BE2C (cell line): ENCODE data around the gene HEATR1.
A peak's percentile ranks its signal among the peaks of the same experiment; 100 is the strongest.

Source experiments
- DNase-seq: peaks from one replicate; pipeline ENCODE4 v3.0.0-alpha.2; 2020
- H3K27me3 ChIP-seq: fragments of 250-450 bp; sonication (Bioruptor Pico); 2 replicates; pipeline ENCODE4 v1.5.1; 2020; ENCODE audit warnings: mild to moderate bottlenecking
- H3K36me3 ChIP-seq: fragments of 250-450 bp; sonication (Bioruptor Pico); 2 replicates; pipeline ENCODE4 v1.5.1; 2020; ENCODE audit warnings: mild to moderate bottlenecking
- H3K4me1 ChIP-seq: fragments of 250-450 bp; sonication (Bioruptor Pico); 2 replicates; pipeline ENCODE4 v1.5.1; 2020
- H3K4me3 ChIP-seq: 2 replicates; pipeline ENCODE4 v1.5.1; 2011; ENCODE audit warnings: low read depth, low read length
- H3K9me3 ChIP-seq: fragments of 250-450 bp; sonication (Bioruptor Pico); 2 replicates; pipeline ENCODE4 v1.5.1; 2020
- TF ChIP-seq, protein P1 (sequence below): IDR thresholded peaks from 2 replicates; pipeline ENCODE4 v1.5.1; 2012; ENCODE audit warnings: mild to moderate bottlenecking, low read depth, low read length

The HEATR1 gene

DNA sequence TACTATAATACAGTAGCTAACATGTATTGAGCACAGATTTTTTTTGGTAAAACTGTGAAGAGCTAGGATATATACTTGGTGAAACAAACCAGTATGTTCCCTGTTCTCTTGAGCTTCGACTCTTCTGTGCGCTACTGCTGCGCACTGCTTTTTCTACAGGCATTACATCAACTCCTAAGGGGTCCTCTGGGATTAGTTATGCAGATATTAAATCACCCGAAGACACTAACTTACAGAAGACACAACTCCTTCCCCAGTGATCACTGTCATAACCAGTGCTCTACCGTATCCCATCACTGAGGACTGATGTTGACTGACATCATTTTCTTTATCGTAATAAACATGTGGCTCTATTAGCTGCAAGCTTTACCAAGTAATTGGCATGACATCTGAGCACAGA lies 55.9 kb downstream of the HEATR1 start:
- H3K36me3 ChIP-seq, result peaks cover 77% of the 10 kb centered on the region
- no peaks in the 10 kb centered on the region for H3K27me3 ChIP-seq
- no peak for DNase-seq

DNA sequence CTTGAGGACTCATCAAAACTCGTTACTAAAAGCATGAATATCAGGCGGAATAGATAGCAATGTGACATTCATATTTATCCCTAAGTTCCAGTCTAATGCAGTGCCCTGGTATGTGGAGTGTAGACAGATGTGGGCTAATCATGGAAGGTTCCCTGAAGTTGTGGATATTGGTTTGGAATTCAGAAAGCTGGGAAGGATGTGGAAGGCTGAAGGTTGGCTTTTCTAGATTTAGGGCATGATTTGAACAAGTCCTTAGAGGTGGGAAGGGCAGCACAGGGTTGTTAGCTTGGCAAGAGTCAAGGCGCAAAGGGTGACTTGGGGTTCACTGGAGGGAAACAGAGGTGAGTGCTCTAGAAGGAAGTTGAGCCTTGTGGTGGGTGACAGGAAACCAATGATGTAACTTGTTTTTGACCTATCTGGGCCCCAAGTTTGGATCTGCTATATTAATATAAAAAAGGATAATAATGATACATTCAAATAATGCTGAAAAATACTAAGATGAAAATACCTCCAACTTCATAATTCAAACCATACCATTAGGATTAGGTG lies 58.6 kb downstream of the HEATR1 start:
- no peak for DNase-seq
- Histone ChIP-seq H3K27me3 (no peaks in the 10 kb centered on the region), H3K36me3 (peaks cover 58% of the 10 kb centered on the region), H3K4me1 (no peaks in the 10 kb centered on the region), H3K4me3 (no peak overlapping the region), H3K9me3 (no peaks in the 10 kb centered on the region)
- TF ChIP-seq, protein P1, sequence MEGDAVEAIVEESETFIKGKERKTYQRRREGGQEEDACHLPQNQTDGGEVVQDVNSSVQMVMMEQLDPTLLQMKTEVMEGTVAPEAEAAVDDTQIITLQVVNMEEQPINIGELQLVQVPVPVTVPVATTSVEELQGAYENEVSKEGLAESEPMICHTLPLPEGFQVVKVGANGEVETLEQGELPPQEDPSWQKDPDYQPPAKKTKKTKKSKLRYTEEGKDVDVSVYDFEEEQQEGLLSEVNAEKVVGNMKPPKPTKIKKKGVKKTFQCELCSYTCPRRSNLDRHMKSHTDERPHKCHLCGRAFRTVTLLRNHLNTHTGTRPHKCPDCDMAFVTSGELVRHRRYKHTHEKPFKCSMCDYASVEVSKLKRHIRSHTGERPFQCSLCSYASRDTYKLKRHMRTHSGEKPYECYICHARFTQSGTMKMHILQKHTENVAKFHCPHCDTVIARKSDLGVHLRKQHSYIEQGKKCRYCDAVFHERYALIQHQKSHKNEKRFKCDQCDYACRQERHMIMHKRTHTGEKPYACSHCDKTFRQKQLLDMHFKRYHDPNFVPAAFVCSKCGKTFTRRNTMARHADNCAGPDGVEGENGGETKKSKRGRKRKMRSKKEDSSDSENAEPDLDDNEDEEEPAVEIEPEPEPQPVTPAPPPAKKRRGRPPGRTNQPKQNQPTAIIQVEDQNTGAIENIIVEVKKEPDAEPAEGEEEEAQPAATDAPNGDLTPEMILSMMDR, result no peak

More for the DNA sequence above, 55.9 kb downstream of the HEATR1 start:
- no peak overlapping the region for H3K4me3 ChIP-seq
- no peaks in the 10 kb centered on the region for H3K9me3 ChIP-seq
- TF ChIP-seq, protein P1, result no peak
- H3K4me1 ChIP-seq, result no peaks in the 10 kb centered on the region

DNA sequence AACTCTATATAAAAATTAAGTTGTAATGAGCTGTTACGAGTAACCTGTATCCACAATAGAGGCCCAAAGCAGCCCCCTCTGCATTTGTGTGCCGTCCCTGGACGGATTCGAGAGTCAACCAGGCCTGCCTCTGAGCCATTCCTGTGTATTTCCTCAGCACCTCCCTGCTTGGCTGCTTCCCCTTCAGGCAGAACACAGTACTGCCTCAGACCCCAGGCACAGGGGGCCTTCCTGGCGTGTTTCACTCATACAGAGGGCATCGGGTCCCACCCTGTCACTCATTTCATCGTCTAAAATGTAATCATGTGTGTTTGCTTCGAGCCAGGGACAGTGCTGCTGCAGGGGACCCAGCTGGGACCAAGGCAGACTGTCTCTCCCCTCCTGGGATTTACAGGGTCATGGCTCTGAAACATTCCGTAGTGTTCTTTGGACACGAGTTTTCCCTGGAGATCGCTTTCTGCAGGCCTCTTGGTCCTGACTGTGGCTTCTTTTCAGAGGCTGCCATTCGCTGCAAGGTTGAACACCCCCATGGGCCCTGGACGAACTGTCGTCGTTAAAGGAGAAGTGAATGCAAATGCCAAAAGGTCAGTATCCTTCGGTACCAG lies 61.1 kb downstream of the HEATR1 start:
- TF ChIP-seq, protein P1, result peak; percentile 42; the same call in 1 of the 2 replicates
- peak; percentile 24 for DNase-seq
- peaks cover 33% of the 10 kb centered on the region for H3K36me3 ChIP-seq
- no peak overlapping the region for H3K4me3 ChIP-seq
- no peaks in the 10 kb centered on the region for H3K4me1 ChIP-seq
- no peaks in the 10 kb centered on the region for H3K9me3 ChIP-seq
- H3K27me3 ChIP-seq, result no peaks in the 10 kb centered on the region

DNA sequence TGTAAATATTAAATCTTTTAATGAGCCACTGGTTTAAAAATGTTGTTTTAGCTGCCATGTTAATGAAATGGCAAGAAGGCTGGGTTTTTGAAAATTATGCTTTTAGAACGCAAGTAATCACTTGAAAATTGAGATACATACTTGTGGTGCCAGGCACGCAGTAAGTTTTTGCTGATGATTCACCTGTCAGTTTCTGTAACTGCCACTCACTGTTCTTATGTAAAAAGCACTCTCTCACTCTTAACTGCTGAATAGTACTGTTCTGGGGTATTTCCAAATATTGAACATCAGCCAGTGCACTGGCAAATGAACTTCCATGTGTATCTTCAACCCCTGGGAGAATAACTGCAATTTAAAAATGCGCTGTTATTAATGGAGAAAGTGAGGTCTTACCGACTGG lies 62.6 kb downstream of the HEATR1 start:
- H3K36me3 ChIP-seq, result peaks cover 20% of the 10 kb centered on the region
- TF ChIP-seq, protein P1, result no peak
- DNase-seq, result no peak
- H3K9me3 ChIP-seq, result no peaks in the 10 kb centered on the region
- no peak overlapping the region for H3K4me3 ChIP-seq
- H3K27me3 ChIP-seq, result no peaks in the 10 kb centered on the region
- no peaks in the 10 kb centered on the region for H3K4me1 ChIP-seq

DNA sequence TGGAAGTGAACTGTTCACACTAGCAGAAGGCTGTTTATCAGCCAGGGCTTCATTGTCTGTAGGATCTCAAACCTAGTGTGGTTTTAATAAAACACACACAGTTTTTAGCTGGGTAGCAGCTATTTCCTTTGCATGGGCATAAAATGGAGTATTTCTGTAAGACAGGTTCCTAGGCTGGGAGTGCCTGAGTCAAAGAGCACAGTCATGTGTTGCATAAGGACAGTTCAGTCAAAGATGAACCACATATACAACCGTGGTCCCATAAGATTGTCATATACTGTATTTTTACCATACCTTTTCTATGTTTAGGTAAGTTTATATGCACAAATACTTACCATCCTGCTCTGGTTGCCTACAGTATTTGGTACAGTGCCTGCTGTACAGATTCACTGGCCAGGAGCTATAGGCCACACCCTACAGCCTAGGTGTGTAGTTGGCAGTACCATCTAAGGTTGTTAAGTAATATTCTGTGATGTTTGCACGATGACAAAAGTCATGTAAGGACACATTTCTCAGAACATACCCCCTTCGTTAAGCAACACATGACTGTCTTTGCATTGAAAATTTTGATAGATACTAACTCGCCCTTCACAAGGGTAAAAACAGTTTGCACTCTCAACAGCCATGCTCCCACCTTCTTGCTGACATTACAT lies 63.4 kb downstream of the HEATR1 start:
- Histone ChIP-seq H3K27me3 (no peaks in the 10 kb centered on the region), H3K9me3 (no peaks in the 10 kb centered on the region), H3K4me3 (no peak overlapping the region), H3K4me1 (peaks cover 4% of the 10 kb centered on the region; the same call in 1 of the 2 replicates), H3K36me3 (peaks cover 14% of the 10 kb centered on the region)
- TF ChIP-seq, protein P1, result no peak
- no peak for DNase-seq

GRCh38 chr1:236536540-236536939 lies 67.8 kb downstream of the HEATR1 start:
- Histone ChIP-seq H3K4me1 (peaks cover 6% of the 10 kb centered on the region; the same call in 1 of the 2 replicates), H3K9me3 (no peaks in the 10 kb centered on the region), H3K27me3 (no peaks in the 10 kb centered on the region), H3K36me3 (no peaks in the 10 kb centered on the region), H3K4me3 (no peak overlapping the region)
- TF ChIP-seq, protein P1, result no peak
- DNase-seq, result no peak
